HG03354 (cell line): ENCODE results near the gene ATP10B.
"Not testable (repeated sequence)": the region's sequence is repeated elsewhere in the genome, so short reads cannot be mapped to it uniquely, and the experiment has no call there.

Experiments
- ATAC-seq: cut with Tn5 transposase; IDR thresholded peaks from one replicate; pipeline ENCODE4 v1.9.1; 2021; ENCODE audit warnings: mild to moderate bottlenecking; ENCODE audit not compliant: unreplicated experiment, poor library complexity, severe bottlenecking

The ATP10B gene, protein sequence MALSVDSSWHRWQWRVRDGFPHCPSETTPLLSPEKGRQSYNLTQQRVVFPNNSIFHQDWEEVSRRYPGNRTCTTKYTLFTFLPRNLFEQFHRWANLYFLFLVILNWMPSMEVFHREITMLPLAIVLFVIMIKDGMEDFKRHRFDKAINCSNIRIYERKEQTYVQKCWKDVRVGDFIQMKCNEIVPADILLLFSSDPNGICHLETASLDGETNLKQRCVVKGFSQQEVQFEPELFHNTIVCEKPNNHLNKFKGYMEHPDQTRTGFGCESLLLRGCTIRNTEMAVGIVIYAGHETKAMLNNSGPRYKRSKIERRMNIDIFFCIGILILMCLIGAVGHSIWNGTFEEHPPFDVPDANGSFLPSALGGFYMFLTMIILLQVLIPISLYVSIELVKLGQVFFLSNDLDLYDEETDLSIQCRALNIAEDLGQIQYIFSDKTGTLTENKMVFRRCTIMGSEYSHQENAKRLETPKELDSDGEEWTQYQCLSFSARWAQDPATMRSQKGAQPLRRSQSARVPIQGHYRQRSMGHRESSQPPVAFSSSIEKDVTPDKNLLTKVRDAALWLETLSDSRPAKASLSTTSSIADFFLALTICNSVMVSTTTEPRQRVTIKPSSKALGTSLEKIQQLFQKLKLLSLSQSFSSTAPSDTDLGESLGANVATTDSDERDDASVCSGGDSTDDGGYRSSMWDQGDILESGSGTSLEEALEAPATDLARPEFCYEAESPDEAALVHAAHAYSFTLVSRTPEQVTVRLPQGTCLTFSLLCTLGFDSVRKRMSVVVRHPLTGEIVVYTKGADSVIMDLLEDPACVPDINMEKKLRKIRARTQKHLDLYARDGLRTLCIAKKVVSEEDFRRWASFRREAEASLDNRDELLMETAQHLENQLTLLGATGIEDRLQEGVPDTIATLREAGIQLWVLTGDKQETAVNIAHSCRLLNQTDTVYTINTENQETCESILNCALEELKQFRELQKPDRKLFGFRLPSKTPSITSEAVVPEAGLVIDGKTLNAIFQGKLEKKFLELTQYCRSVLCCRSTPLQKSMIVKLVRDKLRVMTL (N-terminal part only)

DNA sequence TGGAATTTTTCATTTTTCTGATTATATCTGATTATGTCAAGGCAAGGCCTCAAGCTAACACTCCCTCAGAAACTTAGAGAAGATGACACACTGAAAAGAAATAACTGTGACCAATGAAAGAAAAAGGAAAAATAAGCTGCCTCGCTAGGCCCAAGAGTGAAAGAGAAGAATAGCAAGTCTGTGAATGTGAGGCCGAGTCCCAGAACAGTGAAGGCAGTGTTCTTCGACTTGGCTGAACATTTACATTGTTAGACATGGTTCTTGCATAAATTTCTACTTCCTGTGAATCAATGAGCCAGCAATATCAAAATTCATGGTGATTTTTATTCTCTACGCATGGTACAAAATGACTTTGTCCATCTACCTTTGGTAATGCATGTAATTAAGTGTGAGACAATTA is at the start of gene ATP10B:
Gene ATP10B, minus strand, starts transcription at position 163 of the 400 bp plus-strand sequence. CDS start 164,137 bp downstream, outside the sequence.
- ATAC-seq = no peak

DNA sequence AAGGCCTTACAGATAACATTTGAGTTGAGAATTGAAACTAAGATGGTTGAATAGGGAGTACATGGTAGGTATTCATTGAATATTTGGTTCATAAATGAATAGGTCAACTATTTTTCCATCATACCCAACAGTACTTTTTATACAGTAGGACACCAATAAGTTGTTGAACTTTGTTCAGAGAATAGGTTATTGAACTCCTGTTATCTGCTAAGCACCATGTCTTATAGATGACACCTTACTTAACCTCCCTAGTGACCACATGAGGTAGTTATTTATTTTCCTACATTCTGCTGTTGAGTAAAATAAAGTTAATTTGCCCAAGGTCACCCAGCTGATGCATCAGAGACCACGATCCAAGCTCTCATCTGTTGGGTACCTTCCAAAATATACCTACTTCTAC is 49.6 kb upstream of the ATP10B start:
- ATAC-seq = no peak

DNA sequence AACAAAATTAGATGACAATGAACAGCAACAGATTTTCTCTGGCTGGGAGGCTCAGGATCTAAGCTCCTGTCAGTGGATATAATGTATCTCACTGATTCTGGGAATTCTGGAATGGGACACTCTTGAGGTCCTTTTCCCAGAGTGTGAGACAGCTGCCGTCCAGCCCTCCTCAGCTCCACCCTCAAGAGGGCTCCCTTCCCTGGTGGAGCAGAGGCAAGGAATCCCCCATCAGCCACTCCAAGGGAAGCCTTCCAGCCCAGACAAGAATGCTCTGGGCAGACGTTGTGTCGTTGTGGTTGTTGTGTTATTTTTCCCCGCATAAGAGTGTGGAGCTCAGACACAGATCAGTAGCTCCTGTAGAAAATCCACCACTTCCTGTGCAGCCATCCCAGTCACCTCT is 47.7 kb upstream of the ATP10B start:
- ATAC-seq = no peak

DNA sequence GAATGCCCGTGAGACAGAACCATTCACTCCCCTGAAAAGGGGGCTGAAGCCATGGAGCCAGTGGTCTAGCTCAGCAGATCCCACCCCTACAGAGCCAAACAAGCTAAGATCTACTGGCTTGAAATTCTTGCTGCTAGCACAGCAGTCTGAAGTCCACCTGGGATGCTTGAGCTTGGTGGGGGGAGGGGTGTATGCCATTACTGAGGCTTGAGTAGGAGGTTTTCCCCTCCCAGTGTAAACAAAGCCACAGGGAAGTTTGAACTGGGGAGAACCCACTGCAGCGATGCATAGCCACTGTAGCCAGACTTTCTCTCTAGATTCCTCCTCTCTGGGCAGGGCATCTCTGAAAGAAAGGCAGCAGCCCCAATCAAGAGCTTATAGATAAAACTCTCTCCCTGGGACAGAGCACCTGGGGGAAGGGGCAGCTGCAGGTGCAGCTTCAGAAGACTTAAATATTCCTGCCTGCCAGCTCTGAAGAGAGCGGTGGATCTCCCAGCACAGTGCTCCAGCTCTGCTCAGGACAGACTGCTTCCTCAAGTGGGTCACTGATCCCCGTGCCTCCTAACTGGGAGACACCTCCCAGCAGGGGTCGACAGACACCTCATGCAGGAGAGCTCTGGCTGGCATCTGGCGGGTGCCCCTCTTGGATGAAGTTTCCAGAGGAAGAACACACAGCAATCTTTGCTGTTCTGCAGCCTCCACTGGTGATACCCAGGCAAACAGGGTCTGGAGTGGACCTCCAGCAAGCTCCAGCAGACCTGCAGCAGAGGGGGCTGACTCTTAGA is 41.4 kb upstream of the ATP10B start:
- ATAC-seq = not testable (repeated sequence)

DNA sequence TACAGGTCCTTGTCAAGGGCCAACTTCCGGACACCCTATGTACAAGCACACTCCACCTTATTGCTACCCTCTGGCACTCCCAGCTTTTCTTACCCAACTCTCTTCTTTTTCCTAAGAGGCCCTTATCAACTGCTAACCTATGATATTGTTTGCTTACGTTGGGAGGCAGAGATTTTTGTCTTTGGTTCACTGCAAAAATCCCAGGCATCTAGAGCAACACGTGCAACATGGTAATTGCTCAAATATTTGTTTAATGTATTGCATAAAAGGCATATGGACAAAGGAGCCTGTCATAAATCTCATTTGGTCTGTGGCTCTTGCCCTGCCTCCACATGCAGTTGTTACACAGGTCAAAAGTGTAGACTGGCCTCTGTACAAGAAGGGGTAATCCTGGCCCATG is 35.8 kb upstream of the ATP10B start:
- ATAC-seq = no peak

DNA sequence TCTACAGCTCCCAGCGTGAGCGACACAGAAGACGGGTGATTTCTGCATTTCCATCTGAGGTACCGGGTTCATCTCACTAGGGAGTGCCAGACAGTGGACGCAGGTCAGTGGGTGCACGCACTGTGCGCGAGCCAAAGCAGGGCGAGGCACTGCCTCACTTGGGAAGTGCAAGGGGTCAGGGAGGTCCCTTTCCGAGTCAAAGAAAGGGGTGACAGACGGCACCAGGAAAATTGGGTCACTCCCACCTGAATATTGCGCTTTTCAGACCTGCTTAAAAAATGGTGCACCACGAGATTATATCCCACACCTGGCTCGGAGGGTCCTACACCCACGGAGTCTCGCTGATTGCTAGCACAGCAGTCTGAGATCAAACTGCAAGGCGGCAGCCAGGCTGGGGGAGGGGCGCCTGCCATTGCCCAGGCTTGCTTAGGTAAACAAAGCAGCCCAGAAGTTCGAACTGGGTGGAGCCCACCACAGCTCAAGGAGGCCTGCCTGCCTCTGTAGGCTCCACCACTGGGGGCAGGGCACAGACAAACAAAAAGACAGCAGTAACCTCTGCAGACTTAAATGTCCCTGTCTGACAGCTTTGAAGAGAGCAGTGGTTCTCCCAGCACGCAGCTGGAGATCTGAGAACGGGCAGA is 21.7 kb upstream of the ATP10B start:
- not testable (repeated sequence) for ATAC-seq

DNA sequence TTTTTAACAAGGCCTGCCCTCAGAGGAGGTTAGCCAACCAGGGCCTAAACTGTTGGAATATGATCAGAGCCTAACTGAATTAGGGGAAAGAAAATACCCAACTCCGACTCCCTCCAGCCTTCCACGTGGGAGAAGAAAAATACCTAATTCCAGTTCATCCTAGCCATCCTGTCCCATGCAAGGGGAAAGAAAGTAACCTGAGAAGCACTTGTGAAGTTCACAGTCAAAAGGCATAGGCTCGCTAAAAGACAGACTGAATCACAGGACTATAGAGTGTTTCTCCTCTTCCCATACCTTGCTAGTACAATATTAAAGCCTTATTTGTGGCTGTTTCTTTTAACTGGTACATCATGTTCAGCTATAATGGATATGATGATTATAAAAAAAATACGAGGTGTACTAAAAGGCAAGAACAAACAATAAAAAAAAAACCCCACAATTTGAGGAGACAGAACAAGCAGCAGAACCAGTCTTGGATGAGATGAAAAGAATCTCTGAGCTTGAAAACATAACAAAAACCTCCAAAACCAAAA is 18.0 kb upstream of the ATP10B start:
- no peak for ATAC-seq

DNA sequence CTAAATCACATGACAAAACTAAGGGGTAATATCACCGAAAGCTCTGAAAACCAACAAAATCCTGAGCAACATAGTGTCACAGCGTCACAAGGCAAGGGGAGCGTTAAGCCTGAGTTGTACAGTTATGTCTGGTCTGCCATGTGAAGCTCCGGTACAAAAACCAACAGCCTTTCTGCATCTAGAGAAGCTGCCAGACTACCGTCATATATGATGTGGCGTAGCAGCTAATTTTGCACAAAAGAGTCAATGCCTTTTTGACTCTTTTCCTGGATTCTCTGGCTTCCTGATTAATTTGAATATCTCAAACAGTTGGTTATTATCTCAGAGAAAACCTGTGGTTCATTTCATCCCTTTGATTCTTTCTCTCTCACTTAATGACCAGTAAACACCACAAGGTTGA is 16.0 kb upstream of the ATP10B start:
- no peak for ATAC-seq

DNA sequence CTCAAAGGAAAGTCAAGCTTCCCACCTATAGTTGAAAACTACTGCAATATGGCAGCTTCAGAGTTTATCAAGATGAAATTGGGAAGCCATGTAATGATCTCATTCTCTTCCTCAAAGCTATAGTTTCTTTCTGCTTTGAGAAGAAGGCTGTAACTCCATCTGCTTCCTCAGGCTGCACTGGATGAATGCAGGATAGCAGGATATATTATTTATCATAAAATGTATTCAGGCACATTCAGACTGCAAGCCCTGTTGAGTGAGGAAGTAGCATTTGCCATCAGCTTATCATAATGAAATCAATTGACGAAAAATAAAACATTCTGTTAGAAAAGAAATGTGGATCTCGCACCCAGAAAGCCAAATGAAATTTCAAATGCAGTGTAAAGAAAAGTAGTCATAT is 560 bp downstream of the ATP10B start:
- ATAC-seq = no peak

DNA sequence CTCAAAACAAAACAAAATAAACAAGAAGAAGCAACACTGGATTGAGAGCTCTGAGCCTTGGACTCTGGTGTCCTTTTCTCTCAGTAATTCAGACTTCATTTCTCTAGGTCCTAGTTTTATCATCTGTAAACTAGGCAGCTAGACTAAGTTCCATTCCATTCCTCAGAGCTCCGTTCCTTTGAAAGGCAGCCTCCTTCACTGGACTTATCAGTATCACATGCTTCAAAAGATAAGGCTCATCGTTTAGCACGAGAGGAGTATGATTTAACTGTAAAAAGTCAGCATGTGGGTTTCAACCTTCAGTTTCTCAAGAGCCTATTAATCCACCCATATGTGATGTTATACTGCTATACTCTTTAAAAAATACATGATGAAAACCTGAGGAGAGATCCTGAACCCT is 1.6 kb downstream of the ATP10B start:
- no peak for ATAC-seq

DNA sequence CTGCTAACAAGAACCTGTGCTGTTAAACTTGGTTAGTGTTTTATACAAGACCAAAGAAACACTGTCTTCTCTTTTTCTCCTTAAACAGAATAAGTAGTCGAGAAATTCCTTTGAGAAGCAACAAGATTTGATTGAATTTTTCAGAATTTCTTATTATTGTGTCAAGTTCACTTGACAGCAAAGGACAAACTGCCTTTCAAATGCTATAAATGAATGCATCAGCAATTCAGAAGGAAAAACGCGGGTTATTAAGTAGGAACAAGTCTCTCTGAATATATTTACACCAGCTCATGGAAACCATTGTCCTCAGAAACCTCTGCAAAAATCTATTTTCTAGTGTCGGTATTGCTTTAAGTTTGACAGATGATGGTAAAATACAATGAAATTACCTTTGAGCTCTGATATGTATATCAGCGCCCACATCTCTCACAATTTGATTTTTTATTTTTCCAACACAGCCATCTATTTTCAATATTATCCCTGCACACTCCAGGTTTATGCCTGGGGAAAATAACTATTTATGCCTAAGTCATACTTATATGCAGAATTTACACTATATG is 4.4 kb downstream of the ATP10B start:
- ATAC-seq = no peak

DNA sequence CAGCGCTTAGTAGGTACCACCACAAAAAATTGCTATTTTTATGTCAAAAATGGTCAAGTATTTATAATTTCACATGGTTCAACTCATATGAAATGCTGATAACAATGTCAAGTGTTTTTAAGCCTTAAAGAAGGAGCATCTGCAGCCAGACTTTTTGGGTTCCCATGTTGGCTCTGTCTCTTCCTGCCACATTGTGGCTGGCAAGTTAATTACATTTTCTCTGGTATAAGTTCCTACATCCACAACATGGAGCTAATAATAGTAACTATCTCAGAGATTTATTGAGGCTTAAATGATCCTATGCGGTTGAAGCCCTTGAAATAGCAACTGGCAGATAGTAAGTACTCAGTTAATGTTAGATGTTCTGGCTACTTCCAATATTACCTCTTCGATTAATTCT is 5.4 kb downstream of the ATP10B start:
- ATAC-seq = no peak

DNA sequence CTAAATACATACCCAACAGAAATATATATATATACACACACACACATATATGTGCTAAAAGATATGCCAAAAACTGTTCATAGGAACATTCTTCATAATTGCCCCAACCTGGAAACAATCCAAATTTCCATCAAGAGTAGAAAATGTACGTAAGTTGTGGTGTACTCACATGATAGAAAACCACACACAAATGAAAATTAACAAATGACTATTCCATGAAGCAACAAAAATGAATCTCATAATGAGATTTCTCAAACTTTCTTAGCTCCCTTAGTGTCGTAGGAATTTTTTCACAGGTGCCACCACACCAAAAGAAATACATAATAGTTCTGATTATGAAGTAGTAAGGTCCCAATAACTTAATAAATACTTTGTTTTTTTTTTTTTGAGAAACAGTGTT is 7.8 kb downstream of the ATP10B start:
- ATAC-seq = no peak

DNA sequence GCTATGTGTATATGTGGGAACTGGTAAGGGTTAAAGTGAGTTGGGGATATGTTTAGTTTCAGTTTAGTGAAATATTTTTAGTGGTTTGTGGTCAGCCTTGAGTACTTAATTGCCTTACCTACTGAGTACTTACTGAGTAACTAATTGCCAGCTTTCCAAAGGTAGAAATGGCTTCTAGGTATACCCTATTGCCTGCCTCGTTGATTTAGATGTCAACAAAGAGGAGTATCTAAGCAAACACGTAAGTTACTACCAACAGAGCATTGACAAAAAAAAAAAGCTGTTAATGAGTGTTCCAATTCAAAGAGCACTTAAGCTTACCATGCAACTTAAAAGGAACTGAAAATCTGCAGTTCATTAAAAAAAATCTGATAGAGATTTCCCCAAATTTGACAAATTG is 8.8 kb downstream of the ATP10B start:
- ATAC-seq = peak; percentile 99

DNA sequence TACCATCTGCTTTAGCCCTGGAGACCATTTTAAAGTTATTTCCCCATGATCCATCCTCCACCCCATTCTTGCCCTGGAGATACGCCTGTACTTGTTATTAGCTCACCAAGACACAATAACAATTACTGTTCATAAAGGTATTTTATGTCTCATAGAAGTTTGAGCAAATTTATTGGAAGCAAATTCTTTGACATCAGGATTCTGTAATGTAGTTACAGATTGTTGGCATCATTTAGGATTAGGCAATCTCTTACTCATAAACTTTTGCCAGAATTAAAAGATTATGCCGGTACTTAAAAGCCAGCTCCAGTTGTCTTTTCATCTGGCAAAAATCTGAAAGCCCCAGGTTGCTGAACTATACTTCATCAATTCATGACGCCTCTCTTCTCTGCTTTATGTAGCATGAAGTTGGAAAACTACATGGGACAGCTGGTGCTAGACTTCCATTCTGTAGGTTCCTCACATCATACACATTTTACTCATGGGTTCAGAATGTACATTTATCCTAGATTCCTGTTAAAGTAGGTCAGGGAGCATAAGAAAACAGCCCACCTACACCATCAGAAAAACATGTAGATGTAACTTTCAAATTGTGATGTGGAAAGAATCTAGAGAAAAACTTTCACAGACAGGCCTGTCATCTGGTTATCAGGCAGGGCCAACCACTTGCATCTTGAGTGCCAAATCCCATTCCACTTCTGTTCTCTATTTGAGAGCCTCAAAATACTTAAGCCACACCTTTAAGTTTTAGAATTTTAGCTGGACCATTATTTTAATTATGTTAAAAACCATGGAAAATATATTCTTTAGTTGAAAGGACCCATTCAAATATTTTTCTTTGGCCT is 14.0 kb downstream of the ATP10B start:
- ATAC-seq = no peak

DNA sequence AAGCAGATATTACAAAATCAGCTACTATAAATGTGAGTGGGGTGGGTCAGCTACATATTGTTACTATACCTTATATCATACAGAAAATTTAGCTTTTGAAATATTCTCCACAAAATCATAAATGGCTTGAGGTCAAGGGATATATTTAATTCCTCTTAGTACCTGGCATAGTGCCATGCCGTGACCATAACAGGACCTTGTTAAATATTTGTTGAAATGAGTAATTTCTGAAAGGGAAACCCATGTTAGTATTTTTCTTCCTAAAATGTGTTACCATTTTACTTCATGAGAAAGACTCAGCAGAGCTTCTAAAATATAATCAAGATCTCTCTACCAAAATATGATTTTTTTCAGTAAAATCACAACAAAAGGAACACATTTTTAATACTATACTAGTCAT is 14.8 kb downstream of the ATP10B start:
- no peak for ATAC-seq

DNA sequence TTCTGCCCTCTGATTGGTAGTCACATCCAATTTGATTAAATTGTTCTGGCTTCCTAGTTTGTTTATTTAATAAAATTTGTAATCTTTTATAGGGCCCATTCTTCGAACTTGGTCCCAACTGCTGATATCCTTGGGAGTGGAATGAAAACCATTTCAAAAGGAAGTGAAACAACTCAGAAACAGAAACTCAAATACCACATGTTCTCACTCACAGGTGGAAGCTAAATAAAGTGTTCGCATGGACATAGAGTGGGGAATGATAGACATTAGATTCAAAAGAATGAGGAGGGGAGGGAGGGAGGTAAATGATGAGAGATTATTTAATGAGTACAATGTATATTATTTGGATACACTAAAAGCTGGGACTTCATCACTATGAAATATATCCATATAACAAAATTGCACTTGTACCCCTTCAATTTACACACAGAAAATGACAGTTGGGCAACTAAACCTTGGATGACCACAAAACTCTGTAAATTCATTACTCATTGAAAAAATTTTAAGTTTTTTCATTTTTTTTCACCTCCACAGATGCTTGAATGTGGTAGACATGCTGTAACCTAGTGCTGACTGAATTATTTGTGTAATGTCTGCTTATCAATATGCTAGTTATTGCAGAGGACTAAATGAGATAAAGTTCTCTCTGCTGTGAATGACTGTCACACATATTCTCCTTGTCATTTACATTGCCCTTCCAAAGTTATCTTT is 16.0 kb downstream of the ATP10B start:
- peak; percentile 77 for ATAC-seq
